Measurements from ENCODE around the gene UBE2D2.

DNA sequence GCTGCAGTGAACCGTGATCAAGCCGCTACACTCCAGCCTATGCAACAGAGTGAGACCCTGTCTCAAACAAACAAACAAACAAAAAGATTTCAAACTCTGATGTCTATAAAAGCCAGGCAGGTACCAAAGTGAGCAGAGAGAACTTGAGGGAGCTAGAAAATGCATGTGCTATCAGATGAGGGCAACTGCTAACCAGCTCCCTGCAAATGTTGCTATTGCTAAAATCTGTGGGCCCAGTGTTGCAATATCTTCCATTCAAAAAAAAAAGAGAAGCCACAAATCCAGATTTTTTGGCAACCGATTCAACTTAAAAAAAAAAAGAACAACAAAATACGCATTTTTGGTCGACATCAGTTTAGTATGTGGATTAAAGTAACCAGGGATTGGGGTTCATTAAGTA, 5.5 kb downstream of the UBE2D2 start:
- TF ChIP-seq EZH2 (IDR thresholded peaks at IDR 0.05; ENCODE audit: borderline replicate concordance, insufficient read depth, low read length, poor library complexity, severe bottlenecking) = no peak
- TF ChIP-seq CTCF (IDR thresholded peaks at IDR 0.05; ENCODE audit: poor library complexity, severe bottlenecking) = no peak
- TF ChIP-seq EP300 (conservative IDR thresholded peaks at IDR 0.05; ENCODE audit: poor library complexity, severe bottlenecking) = no peak
- no peak for TF ChIP-seq RAD21 (conservative IDR thresholded peaks at IDR 0.05)
- TF ChIP-seq POLR2AphosphoS5 (IDR thresholded peaks at IDR 0.05) = no peak
- no peak for TF ChIP-seq MXI1 (conservative IDR thresholded peaks at IDR 0.05; ENCODE audit: poor library complexity, severe bottlenecking)
- no peak for TF ChIP-seq TAF1 (IDR thresholded peaks at IDR 0.05; ENCODE audit: low read depth)
- no peak for TF ChIP-seq SMC3 (conservative IDR thresholded peaks at IDR 0.05; ENCODE audit: poor library complexity)
- TF ChIP-seq, protein P1, sequence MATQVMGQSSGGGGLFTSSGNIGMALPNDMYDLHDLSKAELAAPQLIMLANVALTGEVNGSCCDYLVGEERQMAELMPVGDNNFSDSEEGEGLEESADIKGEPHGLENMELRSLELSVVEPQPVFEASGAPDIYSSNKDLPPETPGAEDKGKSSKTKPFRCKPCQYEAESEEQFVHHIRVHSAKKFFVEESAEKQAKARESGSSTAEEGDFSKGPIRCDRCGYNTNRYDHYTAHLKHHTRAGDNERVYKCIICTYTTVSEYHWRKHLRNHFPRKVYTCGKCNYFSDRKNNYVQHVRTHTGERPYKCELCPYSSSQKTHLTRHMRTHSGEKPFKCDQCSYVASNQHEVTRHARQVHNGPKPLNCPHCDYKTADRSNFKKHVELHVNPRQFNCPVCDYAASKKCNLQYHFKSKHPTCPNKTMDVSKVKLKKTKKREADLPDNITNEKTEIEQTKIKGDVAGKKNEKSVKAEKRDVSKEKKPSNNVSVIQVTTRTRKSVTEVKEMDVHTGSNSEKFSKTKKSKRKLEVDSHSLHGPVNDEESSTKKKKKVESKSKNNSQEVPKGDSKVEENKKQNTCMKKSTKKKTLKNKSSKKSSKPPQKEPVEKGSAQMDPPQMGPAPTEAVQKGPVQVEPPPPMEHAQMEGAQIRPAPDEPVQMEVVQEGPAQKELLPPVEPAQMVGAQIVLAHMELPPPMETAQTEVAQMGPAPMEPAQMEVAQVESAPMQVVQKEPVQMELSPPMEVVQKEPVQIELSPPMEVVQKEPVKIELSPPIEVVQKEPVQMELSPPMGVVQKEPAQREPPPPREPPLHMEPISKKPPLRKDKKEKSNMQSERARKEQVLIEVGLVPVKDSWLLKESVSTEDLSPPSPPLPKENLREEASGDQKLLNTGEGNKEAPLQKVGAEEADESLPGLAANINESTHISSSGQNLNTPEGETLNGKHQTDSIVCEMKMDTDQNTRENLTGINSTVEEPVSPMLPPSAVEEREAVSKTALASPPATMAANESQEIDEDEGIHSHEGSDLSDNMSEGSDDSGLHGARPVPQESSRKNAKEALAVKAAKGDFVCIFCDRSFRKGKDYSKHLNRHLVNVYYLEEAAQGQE (IDR thresholded peaks at IDR 0.05; ENCODE audit: borderline replicate concordance) = no peak
